Measurements from ENCODE around the gene HNF1B. TPM values are rescaled to one million over a fixed set of nuclear protein-coding genes. Genes with fewer than 3 reads are reported as not detected.

Gene HNF1B
- total and polyA plus RNA-seq, 4 donors, result 1.6 to 5.7 (median 4.5) TPM

DNA sequence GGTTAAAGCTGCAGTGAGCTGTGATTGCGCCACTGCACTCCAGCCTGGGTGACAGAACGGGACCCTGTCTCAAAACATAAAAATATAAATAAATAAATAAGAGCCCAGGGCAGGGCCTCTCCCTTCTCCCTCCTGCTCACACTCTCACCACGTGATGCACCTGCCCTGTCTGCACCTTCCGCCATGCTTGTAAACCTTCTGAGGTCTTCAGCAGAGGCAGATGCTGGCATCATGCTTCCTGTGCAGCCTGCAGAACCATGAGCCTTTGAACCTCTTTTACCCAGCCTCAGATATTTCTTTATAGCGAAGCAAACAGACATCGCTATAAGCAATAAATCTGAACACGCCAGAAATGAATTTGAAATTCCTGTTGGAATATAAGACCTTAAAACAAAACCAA, 48.5 kb downstream of the HNF1B start (continued):
- TF ChIP-seq, protein P1, sequence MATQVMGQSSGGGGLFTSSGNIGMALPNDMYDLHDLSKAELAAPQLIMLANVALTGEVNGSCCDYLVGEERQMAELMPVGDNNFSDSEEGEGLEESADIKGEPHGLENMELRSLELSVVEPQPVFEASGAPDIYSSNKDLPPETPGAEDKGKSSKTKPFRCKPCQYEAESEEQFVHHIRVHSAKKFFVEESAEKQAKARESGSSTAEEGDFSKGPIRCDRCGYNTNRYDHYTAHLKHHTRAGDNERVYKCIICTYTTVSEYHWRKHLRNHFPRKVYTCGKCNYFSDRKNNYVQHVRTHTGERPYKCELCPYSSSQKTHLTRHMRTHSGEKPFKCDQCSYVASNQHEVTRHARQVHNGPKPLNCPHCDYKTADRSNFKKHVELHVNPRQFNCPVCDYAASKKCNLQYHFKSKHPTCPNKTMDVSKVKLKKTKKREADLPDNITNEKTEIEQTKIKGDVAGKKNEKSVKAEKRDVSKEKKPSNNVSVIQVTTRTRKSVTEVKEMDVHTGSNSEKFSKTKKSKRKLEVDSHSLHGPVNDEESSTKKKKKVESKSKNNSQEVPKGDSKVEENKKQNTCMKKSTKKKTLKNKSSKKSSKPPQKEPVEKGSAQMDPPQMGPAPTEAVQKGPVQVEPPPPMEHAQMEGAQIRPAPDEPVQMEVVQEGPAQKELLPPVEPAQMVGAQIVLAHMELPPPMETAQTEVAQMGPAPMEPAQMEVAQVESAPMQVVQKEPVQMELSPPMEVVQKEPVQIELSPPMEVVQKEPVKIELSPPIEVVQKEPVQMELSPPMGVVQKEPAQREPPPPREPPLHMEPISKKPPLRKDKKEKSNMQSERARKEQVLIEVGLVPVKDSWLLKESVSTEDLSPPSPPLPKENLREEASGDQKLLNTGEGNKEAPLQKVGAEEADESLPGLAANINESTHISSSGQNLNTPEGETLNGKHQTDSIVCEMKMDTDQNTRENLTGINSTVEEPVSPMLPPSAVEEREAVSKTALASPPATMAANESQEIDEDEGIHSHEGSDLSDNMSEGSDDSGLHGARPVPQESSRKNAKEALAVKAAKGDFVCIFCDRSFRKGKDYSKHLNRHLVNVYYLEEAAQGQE (IDR thresholded peaks at IDR 0.05), result no peak
- TF ChIP-seq RAD21 (IDR thresholded peaks at IDR 0.05), result no peak
- no peak for TF ChIP-seq RXRA (IDR thresholded peaks at IDR 0.05)
- no peak for TF ChIP-seq FOXA2 (IDR thresholded peaks at IDR 0.05)
- no peak for TF ChIP-seq HNF4A (conservative IDR thresholded peaks at IDR 0.05)
- TF ChIP-seq SP1 (IDR thresholded peaks at IDR 0.05), result no peak
- no peak for TF ChIP-seq TAF1 (conservative IDR thresholded peaks at IDR 0.05)
- no peak for TF ChIP-seq GABPA (IDR thresholded peaks at IDR 0.05 in 1 of 2, conservative IDR thresholded peaks at IDR 0.05 in 1 of 2)

DNA sequence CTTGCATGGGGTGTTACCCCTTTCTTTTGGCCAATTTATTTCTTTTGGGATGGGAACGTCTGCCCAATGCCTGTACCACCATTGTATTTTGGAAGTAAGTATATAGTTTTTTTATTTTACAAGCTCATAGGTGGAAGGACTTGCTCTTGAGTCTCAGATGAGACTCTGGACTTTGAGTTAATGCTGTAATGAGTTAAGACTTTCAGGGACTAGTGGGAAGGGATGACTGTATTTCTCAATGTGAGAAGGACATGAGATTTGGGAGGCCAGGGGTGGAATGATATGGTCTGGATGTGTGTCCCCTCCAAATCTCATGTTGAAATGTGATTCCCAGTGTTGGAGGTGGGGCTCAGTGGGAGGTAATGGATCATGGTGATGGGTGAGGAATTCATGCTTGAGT, 49.1 kb downstream of the HNF1B start:
- peaks cover 2 to 4% (median 4%) of the 10 kb centered on the region in 4 donors for H3K36me3 ChIP-seq (ENCODE audit: control insufficient read depth in 4 of 4, insufficient read depth in 3 of 4, low read depth in 1 of 4, low read length in 3 of 4)

DNA sequence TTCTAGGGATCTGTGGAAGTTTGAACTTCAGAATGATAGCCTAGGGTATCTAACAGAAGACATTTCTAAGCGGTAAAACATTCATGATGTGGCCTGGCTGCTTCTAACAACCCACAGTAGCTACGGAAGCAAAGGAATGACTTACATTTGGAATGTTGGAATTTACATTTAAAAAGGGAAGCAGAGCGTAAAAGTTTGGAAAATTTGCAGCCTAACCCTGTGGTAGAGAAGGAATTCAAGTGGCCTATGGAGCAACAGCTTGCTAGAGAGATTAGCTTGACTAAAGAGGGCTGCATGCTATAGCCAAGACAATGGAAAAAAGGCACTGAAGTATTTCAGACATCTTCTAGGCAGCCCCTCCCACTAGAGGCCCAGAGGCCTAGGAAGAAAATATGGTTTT, 50.1 kb downstream of the HNF1B start:
- Histone ChIP-seq H3K4me1 (ENCODE audit: control insufficient read depth in 4 of 4, insufficient read depth in 4 of 4, low read length in 3 of 4) (peaks cover 0 to 19% (median 8%) of the 10 kb centered on the region in 4 donors), H3K36me3 (ENCODE audit: control insufficient read depth in 4 of 4, insufficient read depth in 3 of 4, low read depth in 1 of 4, low read length in 3 of 4) (peaks cover 0 to 4% (median 0%) of the 10 kb centered on the region in 4 donors), H3K27me3 (ENCODE audit: control insufficient read depth in 4 of 4, insufficient read depth in 4 of 4, low read length in 3 of 4) (no peaks in the 10 kb centered on the region), H3K9me3 (ENCODE audit: control insufficient read depth in 4 of 4, low read length in 3 of 4) (no peaks in the 10 kb centered on the region), H3K4me3 (ENCODE audit: low read depth in 1 of 3, low read length in 3 of 3) (no peak overlapping the region), H3K27ac (ENCODE audit: low read depth in 1 of 2, low read length in 2 of 2) (no peak overlapping the region), H3K9ac (ENCODE audit: low read depth in 1 of 2, low read length in 2 of 2) (no peak overlapping the region)
- no peak for TF ChIP-seq FOXA2 (IDR thresholded peaks at IDR 0.05)
- TF ChIP-seq SP1 (IDR thresholded peaks at IDR 0.05), result no peak
- no peak for TF ChIP-seq EGR1 (IDR thresholded peaks at IDR 0.05; ENCODE audit: low read depth in 2 of 2)
- TF ChIP-seq FOXA1 (IDR thresholded peaks at IDR 0.05), result no peak
- TF ChIP-seq, protein P2, sequence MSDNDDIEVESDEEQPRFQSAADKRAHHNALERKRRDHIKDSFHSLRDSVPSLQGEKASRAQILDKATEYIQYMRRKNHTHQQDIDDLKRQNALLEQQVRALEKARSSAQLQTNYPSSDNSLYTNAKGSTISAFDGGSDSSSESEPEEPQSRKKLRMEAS (IDR thresholded peaks at IDR 0.05), result no peak
- no peak for TF ChIP-seq GABPA (IDR thresholded peaks at IDR 0.05 in 1 of 2, conservative IDR thresholded peaks at IDR 0.05 in 1 of 2)
- TF ChIP-seq HNF4G (IDR thresholded peaks at IDR 0.05), result no peak
- TF ChIP-seq YY1 (IDR thresholded peaks at IDR 0.05), result no peak
- TF ChIP-seq JUND (IDR thresholded peaks at IDR 0.05), result no peak
- no peak for TF ChIP-seq HNF4A (conservative IDR thresholded peaks at IDR 0.05)
- TF ChIP-seq RAD21 (IDR thresholded peaks at IDR 0.05), result no peak
- TF ChIP-seq, protein P3, sequence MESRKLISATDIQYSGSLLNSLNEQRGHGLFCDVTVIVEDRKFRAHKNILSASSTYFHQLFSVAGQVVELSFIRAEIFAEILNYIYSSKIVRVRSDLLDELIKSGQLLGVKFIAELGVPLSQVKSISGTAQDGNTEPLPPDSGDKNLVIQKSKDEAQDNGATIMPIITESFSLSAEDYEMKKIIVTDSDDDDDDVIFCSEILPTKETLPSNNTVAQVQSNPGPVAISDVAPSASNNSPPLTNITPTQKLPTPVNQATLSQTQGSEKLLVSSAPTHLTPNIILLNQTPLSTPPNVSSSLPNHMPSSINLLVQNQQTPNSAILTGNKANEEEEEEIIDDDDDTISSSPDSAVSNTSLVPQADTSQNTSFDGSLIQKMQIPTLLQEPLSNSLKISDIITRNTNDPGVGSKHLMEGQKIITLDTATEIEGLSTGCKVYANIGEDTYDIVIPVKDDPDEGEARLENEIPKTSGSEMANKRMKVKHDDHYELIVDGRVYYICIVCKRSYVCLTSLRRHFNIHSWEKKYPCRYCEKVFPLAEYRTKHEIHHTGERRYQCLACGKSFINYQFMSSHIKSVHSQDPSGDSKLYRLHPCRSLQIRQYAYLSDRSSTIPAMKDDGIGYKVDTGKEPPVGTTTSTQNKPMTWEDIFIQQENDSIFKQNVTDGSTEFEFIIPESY (IDR thresholded peaks at IDR 0.05), result no peak
- no peak for TF ChIP-seq NR2F2 (IDR thresholded peaks at IDR 0.05)
- TF ChIP-seq, protein P1 (IDR thresholded peaks at IDR 0.05), result no peak
- no peak for TF ChIP-seq TAF1 (conservative IDR thresholded peaks at IDR 0.05)
- TF ChIP-seq RXRA (IDR thresholded peaks at IDR 0.05), result no peak
- TF ChIP-seq, protein P4, sequence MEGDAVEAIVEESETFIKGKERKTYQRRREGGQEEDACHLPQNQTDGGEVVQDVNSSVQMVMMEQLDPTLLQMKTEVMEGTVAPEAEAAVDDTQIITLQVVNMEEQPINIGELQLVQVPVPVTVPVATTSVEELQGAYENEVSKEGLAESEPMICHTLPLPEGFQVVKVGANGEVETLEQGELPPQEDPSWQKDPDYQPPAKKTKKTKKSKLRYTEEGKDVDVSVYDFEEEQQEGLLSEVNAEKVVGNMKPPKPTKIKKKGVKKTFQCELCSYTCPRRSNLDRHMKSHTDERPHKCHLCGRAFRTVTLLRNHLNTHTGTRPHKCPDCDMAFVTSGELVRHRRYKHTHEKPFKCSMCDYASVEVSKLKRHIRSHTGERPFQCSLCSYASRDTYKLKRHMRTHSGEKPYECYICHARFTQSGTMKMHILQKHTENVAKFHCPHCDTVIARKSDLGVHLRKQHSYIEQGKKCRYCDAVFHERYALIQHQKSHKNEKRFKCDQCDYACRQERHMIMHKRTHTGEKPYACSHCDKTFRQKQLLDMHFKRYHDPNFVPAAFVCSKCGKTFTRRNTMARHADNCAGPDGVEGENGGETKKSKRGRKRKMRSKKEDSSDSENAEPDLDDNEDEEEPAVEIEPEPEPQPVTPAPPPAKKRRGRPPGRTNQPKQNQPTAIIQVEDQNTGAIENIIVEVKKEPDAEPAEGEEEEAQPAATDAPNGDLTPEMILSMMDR (IDR thresholded peaks at IDR 0.05; ENCODE audit: low read depth, low read length, missing input control), result no peak
- no peak for DNase-seq (ENCODE audit: low spot score)
- WGBS, result 94% methylated on average over 3 of the region's 3 CpGs

More for the DNA sequence above, 49.1 kb downstream of the HNF1B start:
- no peaks in the 10 kb centered on the region for H3K9me3 ChIP-seq (ENCODE audit: control insufficient read depth in 4 of 4, low read length in 3 of 4)
- TF ChIP-seq, protein P5, sequence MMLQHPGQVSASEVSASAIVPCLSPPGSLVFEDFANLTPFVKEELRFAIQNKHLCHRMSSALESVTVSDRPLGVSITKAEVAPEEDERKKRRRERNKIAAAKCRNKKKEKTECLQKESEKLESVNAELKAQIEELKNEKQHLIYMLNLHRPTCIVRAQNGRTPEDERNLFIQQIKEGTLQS (IDR thresholded peaks at IDR 0.05), result no peak
- DNase-seq (ENCODE audit: low spot score), result no peak
- no peaks in the 10 kb centered on the region for H3K27me3 ChIP-seq (ENCODE audit: control insufficient read depth in 4 of 4, insufficient read depth in 4 of 4, low read length in 3 of 4)
- H3K4me1 ChIP-seq (ENCODE audit: control insufficient read depth in 4 of 4, insufficient read depth in 4 of 4, low read length in 3 of 4), result peaks cover 0 to 19% (median 8%) of the 10 kb centered on the region in 4 donors
- H3K4me3 ChIP-seq (ENCODE audit: low read depth in 1 of 3, low read length in 3 of 3), result no peak overlapping the region
- H3K9ac ChIP-seq (ENCODE audit: low read depth in 1 of 2, low read length in 2 of 2), result no peak overlapping the region
- 88% methylated on average over 1 of the region's 1 CpG for WGBS
- H3K27ac ChIP-seq (ENCODE audit: low read depth in 1 of 2, low read length in 2 of 2), result no peak overlapping the region
